ENCODE measurements around the gene ADAMTS2. TPM values are rescaled to one million over a fixed set of nuclear protein-coding genes. Genes with fewer than 3 reads are reported as not detected.

Gene ADAMTS2
- total RNA-seq, 4 donors from 2014 or later = 39.5 to 61.9 (median 56.4) TPM

DNA sequence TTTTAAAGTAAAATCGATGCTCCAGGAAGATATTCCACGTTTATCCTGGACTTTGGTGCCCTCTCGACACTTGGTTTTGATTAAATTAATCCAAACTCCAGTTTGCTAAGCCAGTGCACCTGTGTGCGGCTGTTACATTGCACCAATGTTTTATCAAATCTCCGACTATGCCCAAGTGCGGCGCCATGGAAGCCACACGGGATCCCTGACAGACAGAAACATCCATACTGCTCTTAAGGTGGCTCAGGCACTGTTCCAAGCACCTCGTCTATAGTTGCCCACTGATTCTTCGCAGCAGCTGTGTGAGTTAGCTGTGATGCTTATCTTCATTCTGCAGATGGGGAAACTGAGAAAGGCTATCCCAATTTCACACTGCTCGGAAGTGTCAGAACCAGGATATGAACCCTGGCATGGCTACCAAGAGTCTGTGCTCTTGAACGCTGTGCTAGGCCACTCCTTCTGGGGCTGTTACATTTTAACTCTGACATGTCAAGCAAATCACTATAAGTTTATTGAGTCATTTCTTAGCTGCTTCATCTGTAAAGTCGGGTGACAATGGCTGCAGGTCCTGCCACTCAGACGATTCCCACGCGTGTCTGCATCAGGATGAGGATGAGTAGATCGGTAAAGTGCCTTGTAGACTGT lies 113.0 kb downstream of the ADAMTS2 start:
- TF ChIP-seq, protein P1, sequence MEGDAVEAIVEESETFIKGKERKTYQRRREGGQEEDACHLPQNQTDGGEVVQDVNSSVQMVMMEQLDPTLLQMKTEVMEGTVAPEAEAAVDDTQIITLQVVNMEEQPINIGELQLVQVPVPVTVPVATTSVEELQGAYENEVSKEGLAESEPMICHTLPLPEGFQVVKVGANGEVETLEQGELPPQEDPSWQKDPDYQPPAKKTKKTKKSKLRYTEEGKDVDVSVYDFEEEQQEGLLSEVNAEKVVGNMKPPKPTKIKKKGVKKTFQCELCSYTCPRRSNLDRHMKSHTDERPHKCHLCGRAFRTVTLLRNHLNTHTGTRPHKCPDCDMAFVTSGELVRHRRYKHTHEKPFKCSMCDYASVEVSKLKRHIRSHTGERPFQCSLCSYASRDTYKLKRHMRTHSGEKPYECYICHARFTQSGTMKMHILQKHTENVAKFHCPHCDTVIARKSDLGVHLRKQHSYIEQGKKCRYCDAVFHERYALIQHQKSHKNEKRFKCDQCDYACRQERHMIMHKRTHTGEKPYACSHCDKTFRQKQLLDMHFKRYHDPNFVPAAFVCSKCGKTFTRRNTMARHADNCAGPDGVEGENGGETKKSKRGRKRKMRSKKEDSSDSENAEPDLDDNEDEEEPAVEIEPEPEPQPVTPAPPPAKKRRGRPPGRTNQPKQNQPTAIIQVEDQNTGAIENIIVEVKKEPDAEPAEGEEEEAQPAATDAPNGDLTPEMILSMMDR (IDR thresholded peaks at IDR 0.05) = no peak
- ATAC-seq (ENCODE audit: low FRiP score) = no peak
- no peak for DNase-seq (ENCODE audit: low spot score)

DNA sequence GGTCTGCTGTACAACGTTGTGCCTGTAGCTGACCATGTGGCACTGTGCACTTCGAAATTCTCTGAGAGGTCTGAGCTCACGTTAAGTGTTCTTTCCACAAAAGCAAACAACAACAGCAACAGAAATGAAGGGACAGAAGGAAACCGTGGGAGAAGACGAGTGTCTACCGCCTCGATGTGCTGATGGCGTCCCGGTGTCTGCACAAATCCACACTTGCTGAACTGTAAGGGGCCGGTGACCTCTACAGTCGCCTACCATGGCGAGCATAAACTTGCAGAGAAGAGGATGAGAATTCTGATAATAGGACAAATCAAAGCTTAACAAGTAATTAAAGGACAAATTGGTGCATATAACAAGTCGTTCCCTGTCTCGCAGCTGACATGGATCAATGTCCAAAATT lies 114.0 kb downstream of the ADAMTS2 start:
- no peak for ATAC-seq (ENCODE audit: low FRiP score)
- TF ChIP-seq, protein P1 (IDR thresholded peaks at IDR 0.05) = no peak
- no peak for DNase-seq (ENCODE audit: low spot score)

DNA sequence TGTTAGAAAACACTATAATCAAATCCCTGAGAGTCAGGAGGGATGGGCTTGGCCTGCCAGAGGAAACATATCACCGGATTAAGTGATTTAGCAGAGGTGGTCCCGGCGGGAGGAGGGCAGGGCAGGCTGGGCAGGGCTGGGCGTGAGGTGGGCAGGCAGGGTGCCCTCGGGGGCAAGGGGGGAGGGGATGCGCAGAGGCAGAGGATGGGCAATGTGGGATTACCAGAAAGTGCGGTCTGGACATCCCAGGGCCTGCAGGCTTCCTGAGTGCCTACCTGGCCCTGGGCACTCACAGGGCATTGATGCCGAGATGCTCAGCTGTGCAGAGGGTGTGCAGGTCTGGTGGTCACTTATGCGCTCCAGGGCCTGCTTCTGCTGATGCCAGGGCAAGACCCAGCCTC lies 115.2 kb downstream of the ADAMTS2 start:
- DNase-seq (ENCODE audit: low spot score) (no peak), ATAC-seq (ENCODE audit: low FRiP score) (no peak)
- TF ChIP-seq, protein P1 (IDR thresholded peaks at IDR 0.05) = no peak

- no peak for DNase-seq (ENCODE audit: low spot score)
These were observed 115.9 kb downstream of the ADAMTS2 start for GRCh38 chr5:179229331-179229831.

DNA sequence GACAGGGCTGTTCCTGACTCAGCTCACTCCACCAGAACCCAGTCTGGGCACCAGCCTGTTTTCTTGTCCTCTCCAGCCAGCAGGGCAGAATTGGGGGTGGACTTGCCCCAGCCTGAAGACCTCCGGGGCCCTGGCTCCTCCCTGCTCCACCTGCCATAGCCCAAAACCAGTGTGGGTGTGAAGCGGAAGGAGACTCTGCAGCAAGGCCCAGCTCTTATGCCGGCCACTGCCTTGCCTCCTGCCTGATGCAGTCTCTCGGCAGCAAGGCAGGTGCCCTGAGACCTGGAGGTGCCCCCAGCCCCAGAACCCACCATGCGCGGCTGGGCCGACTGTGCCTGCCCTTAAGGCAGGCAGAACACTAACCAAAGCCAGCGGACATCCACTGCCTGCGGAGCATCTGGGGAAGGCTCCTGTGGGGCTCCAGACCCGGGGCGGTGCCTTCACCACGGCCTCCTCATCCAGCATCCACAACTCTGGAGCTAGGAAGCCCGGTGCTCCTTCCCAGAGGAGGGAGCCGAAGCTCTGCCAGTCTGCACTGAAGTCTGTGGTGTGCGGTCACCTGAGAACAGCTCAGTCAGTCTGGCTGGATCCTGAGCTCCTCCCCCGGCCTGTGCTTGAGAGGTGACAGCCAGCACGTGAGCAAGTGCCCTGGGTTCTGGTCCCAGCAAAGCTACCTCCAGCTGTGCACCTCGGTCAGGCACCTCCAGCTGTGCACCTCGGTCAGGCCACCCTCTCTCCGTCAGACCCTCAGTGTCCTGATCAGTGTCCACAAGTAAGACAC lies 116.7 kb downstream of the ADAMTS2 start:
- ATAC-seq (ENCODE audit: low FRiP score) (no peak), DNase-seq (ENCODE audit: low spot score) (no peak)
- TF ChIP-seq, protein P1 (IDR thresholded peaks at IDR 0.05) = no peak

More at GRCh38 chr5:179229331-179229831, 115.9 kb downstream of the ADAMTS2 start:
- no peak for ATAC-seq (ENCODE audit: low FRiP score)
- TF ChIP-seq, protein P1 (IDR thresholded peaks at IDR 0.05) = no peak

DNA sequence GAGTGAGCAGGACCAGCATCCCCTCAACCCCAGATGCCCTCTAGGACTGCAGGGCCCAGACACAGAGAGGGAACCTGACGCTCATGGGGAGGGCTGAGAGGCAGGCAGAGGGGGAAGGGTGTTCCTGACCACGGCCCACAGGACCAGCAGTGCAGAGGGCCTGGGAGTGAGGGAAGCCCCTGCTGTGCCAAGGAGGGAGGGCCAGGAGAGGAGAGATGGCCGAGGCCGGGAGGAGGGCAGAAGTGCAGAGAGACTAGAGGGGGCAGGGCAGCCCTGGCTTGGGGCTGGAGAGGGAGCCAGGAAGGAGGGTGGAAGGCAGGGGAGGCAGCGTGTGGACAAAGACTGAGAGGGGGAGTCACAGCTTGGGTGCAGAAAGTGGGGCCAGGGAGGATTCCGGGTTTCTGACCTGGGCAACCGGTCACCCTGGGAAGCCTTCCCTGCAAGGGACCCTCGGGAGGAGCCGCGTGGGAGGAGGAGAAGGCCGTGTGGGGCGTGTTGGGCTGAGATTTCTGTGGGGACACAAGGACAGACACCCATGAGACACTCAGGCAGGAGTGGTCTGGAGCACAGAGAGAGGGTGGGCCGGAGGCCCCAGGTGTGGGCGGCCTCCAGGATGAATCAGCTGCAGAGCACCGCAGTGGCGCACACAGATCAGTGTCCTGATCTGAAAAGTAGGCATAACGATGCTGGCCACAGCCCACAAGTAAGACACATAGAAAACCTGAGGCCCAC lies 117.5 kb downstream of the ADAMTS2 start:
- TF ChIP-seq, protein P1 (IDR thresholded peaks at IDR 0.05) = no peak
- ATAC-seq (ENCODE audit: low FRiP score) = peak; percentile 39
- DNase-seq (ENCODE audit: low spot score) = no peak
